Measurements from ENCODE around the gene CDH12.
"Not testable (repeated sequence)": the region's sequence is repeated elsewhere in the genome, so short reads cannot be mapped to it uniquely, and the experiment has no call there.

Gene CDH12

GRCh38 chr5:22109315-22109714 is 743.8 kb downstream of the CDH12 start:
- DNase-seq, result no peak

- DNase-seq, result no peak
Measured at GRCh38 chr5:22108545-22108944, 744.6 kb downstream of the CDH12 start.

DNA sequence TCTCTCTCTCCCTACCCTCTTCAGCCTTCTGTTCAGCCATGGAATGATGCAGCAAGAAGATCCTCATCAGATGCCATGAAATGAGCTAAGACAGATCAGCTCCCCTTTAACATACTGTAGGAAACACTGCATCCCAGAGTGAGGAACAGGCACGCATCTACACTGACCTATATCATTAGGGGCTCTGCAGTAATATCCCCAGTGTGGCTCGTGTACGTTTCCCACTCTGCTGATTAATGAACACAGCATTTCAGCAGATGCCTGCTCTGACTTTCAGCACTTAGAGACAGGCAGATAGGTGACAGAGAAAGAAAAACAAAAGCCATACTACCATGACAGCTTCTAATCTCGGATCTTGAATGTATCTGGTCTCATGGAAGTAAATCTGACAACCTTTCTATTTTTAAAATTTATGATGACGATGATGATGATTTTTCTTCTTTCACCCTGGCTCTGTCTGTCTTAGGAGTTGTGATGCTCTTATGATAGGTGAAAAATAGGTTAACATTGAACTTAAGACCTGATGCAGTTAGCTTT is 750.3 kb downstream of the CDH12 start:
- no peak for DNase-seq

- DNase-seq, result no peak
Measured at GRCh38 chr5:22088517-22088916, 764.6 kb downstream of the CDH12 start.

GRCh38 chr5:22079566-22079965 is 773.6 kb downstream of the CDH12 start:
- DNase-seq, result no peak

DNA sequence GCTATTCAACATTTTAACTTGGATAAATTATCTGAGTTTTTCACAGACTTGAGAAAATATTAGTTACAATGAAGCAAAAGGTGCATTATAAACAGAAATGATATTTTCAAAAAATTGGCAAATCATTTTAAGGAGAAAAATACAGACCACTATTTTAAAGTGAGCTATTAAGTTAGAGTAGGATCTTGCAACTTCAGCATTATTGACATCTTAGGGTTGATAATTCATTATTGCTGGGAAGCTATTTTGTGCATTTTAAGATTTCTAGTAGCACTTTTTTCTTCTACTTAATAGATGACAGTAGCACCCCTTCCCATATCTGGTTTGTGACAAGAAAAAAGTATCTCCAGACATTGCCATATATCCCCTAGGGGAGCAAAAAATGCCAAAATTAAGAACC is 774.1 kb downstream of the CDH12 start:
- DNase-seq, result no peak

- DNase-seq, result no peak
Measured at GRCh38 chr5:22076586-22076985, 776.6 kb downstream of the CDH12 start.

DNA sequence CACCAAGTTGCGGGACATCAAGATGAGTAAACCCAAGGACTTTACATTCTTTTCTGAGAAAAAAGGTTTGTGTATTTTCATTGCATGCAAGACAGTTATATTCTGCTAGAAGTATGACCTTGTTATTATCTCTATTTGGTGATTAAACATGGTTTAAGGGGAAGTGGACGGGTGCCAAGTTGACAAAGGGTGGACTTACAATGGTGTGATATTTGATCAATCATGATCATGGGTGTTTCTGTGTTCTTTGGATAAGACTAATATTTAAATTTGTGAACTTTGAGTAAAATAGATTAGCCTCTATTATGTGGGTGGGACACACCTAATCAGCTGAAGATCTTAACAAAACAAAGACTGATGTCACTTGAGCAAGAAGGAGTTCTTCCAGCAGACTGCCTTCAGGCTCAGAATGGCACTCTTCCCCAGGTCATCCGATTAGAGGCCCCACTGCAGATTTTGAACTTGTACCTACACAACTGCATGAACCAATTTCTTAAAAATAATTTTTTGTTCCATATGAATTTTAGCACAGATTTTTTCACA is 782.9 kb downstream of the CDH12 start:
- DNase-seq, result no peak

DNA sequence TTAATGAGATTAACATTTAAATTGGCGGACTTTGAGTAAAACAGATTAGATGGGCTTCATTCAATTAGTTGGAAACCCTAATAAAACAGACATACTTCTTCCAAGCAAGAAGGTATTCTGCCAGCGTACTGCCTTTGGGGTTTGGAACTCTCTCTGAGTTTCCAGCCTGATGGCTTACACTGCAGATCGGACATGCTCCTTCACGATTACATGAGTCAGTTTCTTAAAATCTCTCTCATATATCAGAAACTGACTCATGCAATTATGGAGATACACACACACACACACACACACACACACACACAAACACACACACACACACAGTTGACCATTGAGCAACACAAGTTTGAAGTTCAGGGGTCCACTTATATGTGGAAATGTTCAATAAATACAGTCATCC is 789.4 kb downstream of the CDH12 start:
- no peak for DNase-seq

DNA sequence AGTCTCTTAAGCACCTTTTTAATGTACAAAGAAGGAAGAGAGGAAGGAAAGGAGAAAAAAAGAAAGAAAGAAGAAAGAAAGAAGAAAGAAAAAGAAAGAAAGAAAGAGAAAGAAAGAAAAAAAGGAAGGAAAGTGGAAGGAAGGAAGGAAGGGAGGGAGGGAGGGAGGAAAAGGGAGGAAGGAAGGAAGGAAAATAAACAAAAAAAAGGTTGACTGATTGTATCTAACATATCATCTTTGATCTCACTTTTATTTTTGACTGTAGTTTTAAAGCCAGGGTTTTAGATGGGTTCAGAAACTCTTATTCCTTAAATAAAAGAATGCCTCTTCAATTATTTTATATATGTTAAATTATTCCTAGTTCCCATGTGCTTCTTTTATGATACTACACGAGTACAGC is 794.5 kb downstream of the CDH12 start:
- no peak for DNase-seq

DNA sequence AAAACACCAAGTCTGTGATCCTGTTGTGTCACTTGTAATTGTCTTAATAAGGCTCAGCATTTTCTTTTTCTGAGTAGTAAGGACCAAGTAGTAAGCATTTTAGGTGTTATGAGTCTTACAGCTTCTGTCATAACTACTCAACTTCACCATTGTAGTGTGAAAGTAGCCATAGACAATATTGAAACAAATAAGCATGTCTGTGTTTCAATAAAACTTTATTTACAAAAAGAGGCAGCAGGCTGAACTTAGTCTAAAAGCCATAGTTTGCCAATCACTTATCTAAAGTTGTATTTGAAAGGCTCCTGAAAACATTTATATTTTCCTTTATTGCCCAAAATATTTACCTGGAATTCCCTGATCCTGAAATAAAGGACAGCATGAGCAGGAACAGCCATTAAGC is 796.1 kb downstream of the CDH12 start:
- no peak for DNase-seq

DNA sequence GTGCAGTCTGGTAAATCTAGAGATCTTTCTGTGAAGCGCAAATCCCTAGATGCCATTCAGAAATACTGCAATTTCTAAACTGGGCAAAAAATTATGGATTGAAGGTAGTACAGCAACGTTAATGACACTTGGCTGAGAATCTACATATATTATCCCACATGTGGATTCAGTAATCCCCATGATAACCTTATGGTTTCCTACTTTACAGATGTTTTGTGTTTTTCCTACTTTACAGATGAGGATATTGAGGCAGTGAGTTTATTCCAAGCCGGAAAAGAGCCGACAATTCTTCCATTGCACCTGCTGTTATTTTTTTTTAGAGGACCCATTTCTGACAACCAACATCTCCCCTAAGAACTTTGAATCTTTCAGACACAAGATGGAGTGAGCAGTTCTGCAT is 796.5 kb downstream of the CDH12 start:
- DNase-seq, result no peak

DNA sequence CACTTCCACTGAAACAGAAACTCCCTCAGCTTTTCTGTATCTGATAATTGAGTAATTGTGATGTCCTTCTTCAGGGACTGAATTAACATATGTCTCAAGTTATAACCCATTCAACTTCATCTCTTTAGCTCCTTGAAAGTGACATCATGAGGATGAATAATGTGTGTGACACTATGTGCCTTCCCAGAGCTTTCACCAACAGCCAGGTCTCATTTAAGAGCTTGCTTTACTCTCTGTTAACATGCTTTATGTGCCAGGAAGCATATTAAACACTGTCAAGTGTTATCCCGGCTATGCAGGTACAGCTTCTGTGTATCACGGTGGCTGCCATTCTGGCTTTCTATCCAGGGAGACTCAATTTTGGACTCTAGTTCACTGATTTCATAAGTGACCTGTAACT is 799.9 kb downstream of the CDH12 start:
- no peak for DNase-seq

- no peak for DNase-seq
Measured at GRCh38 chr5:22051881-22052280, 801.3 kb downstream of the CDH12 start.

- no peak for DNase-seq
Measured at GRCh38 chr5:22050931-22051330, 802.2 kb downstream of the CDH12 start.

DNA sequence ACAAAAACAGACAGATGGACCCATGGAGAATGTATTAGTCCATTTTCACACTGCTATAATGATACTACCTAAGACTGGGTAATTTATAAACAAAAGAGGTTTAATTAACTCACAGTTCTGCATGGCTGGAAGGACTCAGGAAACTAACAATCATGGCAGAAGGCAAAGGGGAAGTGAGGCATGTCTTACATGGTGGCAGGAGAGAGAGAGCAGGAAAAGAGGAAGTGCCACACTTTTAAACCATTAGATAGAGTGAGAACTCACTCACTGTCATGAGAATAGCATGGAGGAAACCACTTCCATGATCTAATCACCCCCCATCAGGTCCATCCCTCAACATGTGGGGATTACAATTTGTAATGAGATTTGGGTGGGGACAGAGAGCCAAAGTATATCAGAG is 808.9 kb downstream of the CDH12 start:
- DNase-seq, result no peak

GRCh38 chr5:22036061-22036460 is 817.1 kb downstream of the CDH12 start:
- no peak for DNase-seq

DNA sequence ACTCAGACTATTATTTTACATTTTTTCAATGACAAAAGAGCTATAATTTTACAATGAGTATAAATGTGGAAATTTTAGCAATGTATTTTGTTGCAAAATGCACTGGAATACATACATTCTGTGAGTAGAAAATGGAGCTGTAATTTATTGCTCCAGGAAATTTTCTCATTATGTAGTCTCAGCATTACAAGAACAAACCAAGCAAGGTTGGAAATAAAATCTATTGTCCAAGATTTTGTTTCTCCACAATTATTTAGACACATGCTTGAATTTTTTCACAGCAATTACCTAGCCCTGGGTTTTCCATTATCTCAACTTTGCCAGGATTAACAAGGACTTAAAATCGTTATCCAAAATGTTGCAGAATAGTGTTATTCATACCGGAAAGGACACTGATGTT is 820.1 kb downstream of the CDH12 start:
- no peak for DNase-seq

- no peak for DNase-seq
Measured at GRCh38 chr5:22023784-22024183, 829.4 kb downstream of the CDH12 start.

DNA sequence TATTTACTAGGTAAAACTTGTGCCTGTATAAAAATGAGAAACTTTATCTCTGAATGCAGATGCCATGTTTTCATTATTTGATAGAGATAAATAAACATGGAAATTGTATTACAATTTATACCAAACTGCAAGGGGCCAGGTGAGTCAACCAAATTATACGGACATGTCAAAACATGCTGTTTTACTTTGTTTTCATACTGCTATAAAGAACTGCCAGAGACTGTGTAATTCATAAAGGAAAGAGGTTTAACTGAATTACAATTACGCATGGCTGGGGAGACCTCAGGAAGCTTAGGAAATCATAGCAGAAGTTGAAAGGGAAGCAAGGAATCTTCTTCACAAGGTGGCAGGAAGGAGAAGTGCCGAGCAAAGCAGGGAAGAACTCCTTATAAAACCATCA is 840.3 kb downstream of the CDH12 start:
- DNase-seq, result not testable (repeated sequence)

- not testable (repeated sequence) for DNase-seq
Measured at GRCh38 chr5:22010808-22011207, 842.3 kb downstream of the CDH12 start.

GRCh38 chr5:22001097-22001496 is 852.0 kb downstream of the CDH12 start:
- not testable (repeated sequence) for DNase-seq

- DNase-seq, result not testable (repeated sequence)
Measured at GRCh38 chr5:21985799-21986198, 867.3 kb downstream of the CDH12 start.

- not testable (repeated sequence) for DNase-seq
Measured at GRCh38 chr5:21951571-21951970, 901.6 kb downstream of the CDH12 start.

GRCh38 chr5:21931116-21931515 is 922.0 kb downstream of the CDH12 start:
- DNase-seq, result no peak
